Effector CD8-positive, alpha-beta T cell (primary cell): Measurements from ENCODE around the gene PMM1.
"Not testable (repeated sequence)": the region's sequence is repeated elsewhere in the genome, so short reads cannot be mapped to it uniquely, and the experiment has no call there.

Source experiments
- DNase-seq: peaks from one replicate; lab custom pipeline; 2025; lab: John Stamatoyannopoulos, UW
- total RNA-seq, 4 experiments: gene quantifications; one replicate each; lab custom pipeline; 2026; lab: John Stamatoyannopoulos, UW

The PMM1 gene
- total RNA-seq, result 12.5 to 25.0 (median 16.8) reads per million in 4 experiments

GRCh38 chr22:41589391-41590241 lies at the start of gene PMM1:
Gene PMM1, minus strand, starts transcription at chr22:41589840. Its CDS starts 35 bp downstream, at chr22:41589805.
- peak; percentile 100 for DNase-seq

GRCh38 chr22:41638748-41639147 lies 49.1 kb upstream of the PMM1 start:
- DNase-seq, result no peak

GRCh38 chr22:41638124-41638523 lies 48.5 kb upstream of the PMM1 start:
- DNase-seq, result no peak

GRCh38 chr22:41637623-41638022 lies 48.0 kb upstream of the PMM1 start:
- DNase-seq, result not testable (repeated sequence)

- no peak for DNase-seq
These were observed 46.8 kb upstream of the PMM1 start for GRCh38 chr22:41636467-41636866.

- not testable (repeated sequence) for DNase-seq
These were observed 45.0 kb upstream of the PMM1 start for GRCh38 chr22:41634610-41635009.

GRCh38 chr22:41631615-41632014 lies 42.0 kb upstream of the PMM1 start:
- not testable (repeated sequence) for DNase-seq

GRCh38 chr22:41631115-41631514 lies 41.5 kb upstream of the PMM1 start:
- DNase-seq, result not testable (repeated sequence)

GRCh38 chr22:41625577-41625976 lies 35.9 kb upstream of the PMM1 start:
- no peak for DNase-seq

- DNase-seq, result no peak
These were observed 32.2 kb upstream of the PMM1 start for GRCh38 chr22:41621911-41622179.

- peak; percentile 100 for DNase-seq
These were observed 31.7 kb upstream of the PMM1 start, which contains the start of gene XRCC6 for GRCh38 chr22:41621099-41621910. Gene XRCC6, plus strand, starts transcription at chr22:41621295. Its CDS starts 710 bp downstream, at chr22:41622005.

GRCh38 chr22:41620589-41621098 lies 31.0 kb upstream of the PMM1 start, which contains the start of gene DESI1:
Gene DESI1, minus strand, starts transcription at chr22:41621043. Its CDS starts 204 bp downstream, at chr22:41620839.
- DNase-seq, result no peak

- DNase-seq, result peak; percentile 9
These were observed 30.4 kb upstream of the PMM1 start for GRCh38 chr22:41619979-41620588.

- DNase-seq, result no peak
These were observed 23.8 kb upstream of the PMM1 start for GRCh38 chr22:41613456-41613855.

GRCh38 chr22:41612603-41613306 lies 23.1 kb upstream of the PMM1 start:
- DNase-seq, result no peak

GRCh38 chr22:41608386-41608785 lies 18.7 kb upstream of the PMM1 start:
- no peak for DNase-seq

- DNase-seq, result no peak
These were observed 14.3 kb upstream of the PMM1 start for GRCh38 chr22:41603873-41604332.

- DNase-seq, result no peak
These were observed 11.3 kb upstream of the PMM1 start for GRCh38 chr22:41600976-41601375.

- DNase-seq, result no peak
These were observed 9.4 kb upstream of the PMM1 start for GRCh38 chr22:41598891-41599635.

GRCh38 chr22:41598081-41598480 lies 8.4 kb upstream of the PMM1 start:
- no peak for DNase-seq

- DNase-seq, result no peak
These were observed 8.0 kb upstream of the PMM1 start for GRCh38 chr22:41597635-41597953.
